Neural progenitor cell (in vitro differentiated cells): ENCODE data around the gene ARHGDIA. TPM values are rescaled to one million over a fixed set of nuclear protein-coding genes. Genes with fewer than 3 reads are reported as not detected.

Source experiments
- DNase-seq: peaks from one replicate; pipeline ENCODE4 v3.0.0-alpha.2; 2016; ENCODE audit warnings: low spot score
- H2AFZ ChIP-seq: fragments of 200-600 bp; sonication (generic); replicated peaks from 2 replicates; pipeline ENCODE4 v1.6.1; 2016; ENCODE audit warnings: antibody characterized with exemption
- H3F3A ChIP-seq: fragments of 200-600 bp; sonication (generic); 2 replicates; pipeline ENCODE4 v1.6.1; 2016; ENCODE audit warnings: antibody characterized with exemption, low read depth
- H3K27ac ChIP-seq: fragments of 200-600 bp; sonication (generic); 2 replicates; pipeline ENCODE4 v1.5.1; 2016; ENCODE audit warnings: mild to moderate bottlenecking
- H3K27me3 ChIP-seq: fragments of 200-600 bp; sonication (generic); 2 replicates; pipeline ENCODE4 v1.6.1; 2016; ENCODE audit warnings: mild to moderate bottlenecking, moderate library complexity
- H3K36me3 ChIP-seq: fragments of 200-600 bp; sonication (generic); 2 replicates; pipeline ENCODE4 v1.5.1; 2016
- H3K4me1 ChIP-seq: fragments of 200-600 bp; sonication (generic); 2 replicates; pipeline ENCODE4 v1.6.1; 2016; ENCODE audit warnings: mixed run types
- H3K4me2 ChIP-seq: fragments of 200-600 bp; sonication (generic); 2 replicates; pipeline ENCODE4 v1.6.1; 2016
- H3K4me3 ChIP-seq: fragments of 200-600 bp; sonication (generic); 2 replicates; pipeline ENCODE4 v1.5.1; 2016
- H3K79me2 ChIP-seq: fragments of 200-600 bp; sonication (generic); 2 replicates; pipeline ENCODE4 v1.6.1; 2016; ENCODE audit warnings: low read depth
- H3K9ac ChIP-seq: fragments of 200-600 bp; sonication (generic); 2 replicates; pipeline ENCODE4 v1.6.1; 2016
- H3K9me3 ChIP-seq: fragments of 200-600 bp; sonication (generic); 2 replicates; pipeline ENCODE4 v1.5.1; 2016; ENCODE audit warnings: low read depth
- H4K20me1 ChIP-seq: fragments of 200-600 bp; sonication (generic); 2 replicates; pipeline ENCODE4 v1.6.1; 2016; ENCODE audit warnings: low read depth
- H3K27ac Mint-ChIP-seq: 3 replicates; pipeline ENCODE4 v1.8.0; 2021; ENCODE audit warnings: mixed read lengths
- H3K27me3 Mint-ChIP-seq: 2 replicates; pipeline ENCODE4 v1.8.0; 2022; ENCODE audit warnings: low read depth, mild to moderate bottlenecking, inconsistent platforms, moderate library complexity, mixed read lengths; ENCODE audit not compliant: insufficient read depth
- H3K36me3 Mint-ChIP-seq: 3 replicates; pipeline ENCODE4 v1.8.0; 2021; ENCODE audit warnings: mixed read lengths
- H3K4me1 Mint-ChIP-seq: 3 replicates; pipeline ENCODE4 v1.8.0; 2021; ENCODE audit warnings: mixed read lengths
- H3K4me3 Mint-ChIP-seq: 3 replicates; pipeline ENCODE4 v1.8.0; 2021; ENCODE audit warnings: mild to moderate bottlenecking, moderate library complexity, mixed read lengths
- H3K9me3 Mint-ChIP-seq: 3 replicates; pipeline ENCODE4 v1.8.0; 2020; ENCODE audit warnings: mixed read lengths
- CTCF ChIP-seq: fragments of 200-600 bp; sonication (generic); IDR thresholded peaks from 2 replicates; pipeline ENCODE4 v1.5.1; 2017; ENCODE audit warnings: antibody characterized with exemption, mild to moderate bottlenecking
- EZH2 ChIP-seq: fragments of 200-600 bp; sonication (generic); IDR thresholded peaks from 2 replicates; pipeline ENCODE4 v1.6.1; 2017; ENCODE audit warnings: antibody characterized with exemption, mild to moderate bottlenecking, moderate library complexity
- EZH2phosphoT487 ChIP-seq: fragments of 200-600 bp; sonication (generic); IDR thresholded peaks from 2 replicates; pipeline ENCODE4 v1.6.1; 2017; ENCODE audit warnings: antibody characterized with exemption
- total RNA-seq: library from RNA; depleted of rRNA; stranded (reverse); fragments of >200 nt; gene quantifications from 2 replicates; pipeline ENCODE4 v1.2.3, GENCODE V29; 2015; ENCODE audit warnings: low replicate concordance

ARHGDIA gene
- total RNA-seq, 1 donor from 2014 or later = 25.1 TPM

- H3K36me3 ChIP-seq = no peaks in the 10 kb centered on the region
- no peak for TF ChIP-seq EZH2
- no peak for TF ChIP-seq EZH2phosphoT487
- no peak for TF ChIP-seq CTCF
- Mint-ChIP-seq H3K27ac (no peak overlapping the region), H3K4me3 (no peak overlapping the region), H3K9me3 (no peaks in the 10 kb centered on the region), H3K36me3 (peaks cover 8% of the 10 kb centered on the region), H3K4me1 (no peaks in the 10 kb centered on the region), H3K27me3 (peaks cover 6% of the 10 kb centered on the region)
- H3K4me2 ChIP-seq = no peak overlapping the region
- H3K9me3 ChIP-seq = no peaks in the 10 kb centered on the region
- H3K27me3 ChIP-seq = no peaks in the 10 kb centered on the region
- no peaks in the 10 kb centered on the region for H3K4me1 ChIP-seq
- no peak overlapping the region for H3K27ac ChIP-seq
- no peak overlapping the region for H3K9ac ChIP-seq
- no peak overlapping the region for H3K4me3 ChIP-seq
- no peak overlapping the region for H2AFZ ChIP-seq
- no peaks in the 10 kb centered on the region for H4K20me1 ChIP-seq
- H3F3A ChIP-seq = peaks cover 5% of the 10 kb centered on the region
- DNase-seq = no peak
- no peaks in the 10 kb centered on the region for H3K79me2 ChIP-seq
Measured at GRCh38 chr17:81845881-81846742, 25.0 kb downstream of the ARHGDIA start.

GRCh38 chr17:81845361-81845760 is 25.8 kb downstream of the ARHGDIA start:
- no peaks in the 10 kb centered on the region for H3K4me1 Mint-ChIP-seq
- no peak overlapping the region for H3K4me3 Mint-ChIP-seq
- no peak overlapping the region for H2AFZ ChIP-seq
- no peak overlapping the region for H3K9ac ChIP-seq
- H3K27me3 ChIP-seq = no peaks in the 10 kb centered on the region
- peaks cover 8% of the 10 kb centered on the region for H3K36me3 Mint-ChIP-seq
- H3K4me2 ChIP-seq = no peak overlapping the region
- no peak overlapping the region for H3K27ac Mint-ChIP-seq
- no peak for TF ChIP-seq EZH2
- no peak for TF ChIP-seq CTCF
- TF ChIP-seq EZH2phosphoT487 = no peak
- no peaks in the 10 kb centered on the region for H3K4me1 ChIP-seq
- H3K79me2 ChIP-seq = no peaks in the 10 kb centered on the region
- no peak for DNase-seq
- H3K27ac ChIP-seq = no peak overlapping the region
- H3K9me3 Mint-ChIP-seq = no peaks in the 10 kb centered on the region
- H4K20me1 ChIP-seq = no peaks in the 10 kb centered on the region
- H3K36me3 ChIP-seq = no peaks in the 10 kb centered on the region
- peaks cover 5% of the 10 kb centered on the region for H3F3A ChIP-seq
- H3K9me3 ChIP-seq = no peaks in the 10 kb centered on the region
- H3K27me3 Mint-ChIP-seq = peaks cover 7% of the 10 kb centered on the region
- no peak overlapping the region for H3K4me3 ChIP-seq

- Mint-ChIP-seq H3K4me1 (no peaks in the 10 kb centered on the region), H3K4me3 (no peak overlapping the region), H3K27ac (no peak overlapping the region), H3K36me3 (peaks cover 8% of the 10 kb centered on the region), H3K9me3 (no peaks in the 10 kb centered on the region), H3K27me3 (peaks cover 8% of the 10 kb centered on the region)
- no peak overlapping the region for H3K4me2 ChIP-seq
- H3K36me3 ChIP-seq = no peaks in the 10 kb centered on the region
- no peak overlapping the region for H3K27ac ChIP-seq
- no peak for TF ChIP-seq EZH2phosphoT487
- TF ChIP-seq CTCF = no peak
- no peak for TF ChIP-seq EZH2
- no peaks in the 10 kb centered on the region for H3K79me2 ChIP-seq
- H2AFZ ChIP-seq = no peak overlapping the region
- H3K4me3 ChIP-seq = no peak overlapping the region
- no peaks in the 10 kb centered on the region for H3K9me3 ChIP-seq
- no peak overlapping the region for H3K9ac ChIP-seq
- H3F3A ChIP-seq = peaks cover 5% of the 10 kb centered on the region
- H3K27me3 ChIP-seq = no peaks in the 10 kb centered on the region
- no peaks in the 10 kb centered on the region for H3K4me1 ChIP-seq
- DNase-seq = no peak
- H4K20me1 ChIP-seq = no peaks in the 10 kb centered on the region
Measured at GRCh38 chr17:81844887-81845286, 26.2 kb downstream of the ARHGDIA start.
